ENCODE measurements around the gene RARA.
A peak's percentile ranks its signal among the peaks of the same experiment; 100 is the strongest.
"Not testable (repeated sequence)": the region's sequence is repeated elsewhere in the genome, so short reads cannot be mapped to it uniquely, and the experiment has no call there.

The RARA gene

GRCh38 chr17:40298726-40299125 is 10.3 kb upstream of the RARA start:
- no peak for DNase-seq

GRCh38 chr17:40299159-40299757 is 9.7 kb upstream of the RARA start:
- DNase-seq, result not testable (repeated sequence)

GRCh38 chr17:40301315-40301714 is 7.7 kb upstream of the RARA start:
- DNase-seq, result no peak

- DNase-seq, result peak; percentile 46 to 71
Measured at GRCh38 chr17:40303009-40303657, 5.8 kb upstream of the RARA start.

- peak; percentile 44 to 75 for DNase-seq
Measured at GRCh38 chr17:40303708-40304551, 5.0 kb upstream of the RARA start.

GRCh38 chr17:40304552-40304863 is 4.5 kb upstream of the RARA start:
- DNase-seq, result not testable (repeated sequence)

GRCh38 chr17:40304866-40305265 is 4.1 kb upstream of the RARA start:
- DNase-seq, result not testable (repeated sequence)

GRCh38 chr17:40306395-40306794 is 2.6 kb upstream of the RARA start:
- DNase-seq, result no peak

GRCh38 chr17:40307001-40307730 is 1.8 kb upstream of the RARA start:
- DNase-seq, result peak; percentile 81 to 83

- no peak for DNase-seq
Measured at GRCh38 chr17:40307740-40308239, 1.2 kb upstream of the RARA start.

- DNase-seq, result no peak
Measured at GRCh38 chr17:40309949-40310510, 1.1 kb downstream of the RARA start.

GRCh38 chr17:40310882-40311391 is 2.0 kb downstream of the RARA start:
- DNase-seq, result no peak

GRCh38 chr17:40311575-40311974 is 2.6 kb downstream of the RARA start:
- peak; percentile 79 to 91 for DNase-seq

GRCh38 chr17:40312131-40312731 is 3.3 kb downstream of the RARA start:
- DNase-seq, result no peak

- no peak for DNase-seq
Measured at GRCh38 chr17:40312893-40313667, 4.1 kb downstream of the RARA start.

GRCh38 chr17:40313668-40314583 is 4.9 kb downstream of the RARA start:
- peak in 1 of 2 experiments; percentile 46 for DNase-seq

- peak; percentile 70 to 82 for DNase-seq
Measured at GRCh38 chr17:40314584-40314956, 5.6 kb downstream of the RARA start.

GRCh38 chr17:40315206-40315605 is 6.2 kb downstream of the RARA start:
- no peak for DNase-seq

- no peak for DNase-seq
Measured at GRCh38 chr17:40315678-40316570, 6.9 kb downstream of the RARA start.
